SK-N-SH (cell line): ENCODE results near the gene ZXDA.

Source experiments
- CTCF ChIP-seq: fragments of 200-600 bp; sonication (generic); IDR thresholded peaks from 2 replicates; pipeline ENCODE4 v1.6.1; 2017; ENCODE audit warnings: antibody characterized with exemption, mild to moderate bottlenecking, moderate library complexity
- FOXM1 ChIP-seq: IDR thresholded peaks from 2 replicates; pipeline ENCODE4 v1.4.0; 2012; ENCODE audit warnings: low read depth, mild to moderate bottlenecking
- GABPA ChIP-seq: IDR thresholded peaks from 2 replicates; pipeline ENCODE4 v1.4.0; 2012; ENCODE audit warnings: low read depth, mild to moderate bottlenecking
- NRF1 ChIP-seq: IDR thresholded peaks from 2 replicates; pipeline ENCODE4 v1.6.1; 2012; ENCODE audit warnings: low read depth, mild to moderate bottlenecking, low read length
- SMC3 ChIP-seq: IDR thresholded peaks from 2 replicates; pipeline ENCODE4 v1.6.1; 2012; ENCODE audit warnings: low read depth, low read length, improper control_type of control experiment

GRCh38 chrX:57901466-57901865 lies 8.8 kb downstream of the ZXDA start:
- TF ChIP-seq CTCF: no peak
- no peak for TF ChIP-seq FOXM1
- TF ChIP-seq SMC3: no peak
- TF ChIP-seq NRF1: no peak
- no peak for TF ChIP-seq GABPA
